GM18520 (cell line): Measurements from ENCODE around the gene VPS52.

Source experiments
- ATAC-seq: cut with Tn5 transposase; IDR thresholded peaks from one replicate; pipeline ENCODE4 v1.9.1; 2021; ENCODE audit not compliant: unreplicated experiment

The VPS52 gene

GRCh38 chr6:33271468-33272274 is at the start of gene VPS52, which contains the start of gene RPS18:
Gene VPS52 (minus strand): TSS chr6:33271876. CDS start chr6:33271675, 201 bp downstream.
Gene RPS18 (plus strand): TSS chr6:33272075. CDS start chr6:33272120, 45 bp downstream.
- ATAC-seq = peak; percentile 80

- no peak for ATAC-seq
These were observed 49.6 kb upstream of the VPS52 start for GRCh38 chr6:33321227-33321626.

- no peak for ATAC-seq
These were observed 48.9 kb upstream of the VPS52 start for GRCh38 chr6:33320315-33321181.

- no peak for ATAC-seq
These were observed 48.3 kb upstream of the VPS52 start for GRCh38 chr6:33319939-33320314.

GRCh38 chr6:33318426-33319073 is 46.9 kb upstream of the VPS52 start:
- no peak for ATAC-seq

GRCh38 chr6:33317669-33318425 is 46.2 kb upstream of the VPS52 start, which contains the start of gene ZBTB22:
Gene ZBTB22 (minus strand): TSS chr6:33317744. CDS start chr6:33316916, 828 bp downstream.
- peak; percentile 37 for ATAC-seq

GRCh38 chr6:33317419-33317668 is 45.7 kb upstream of the VPS52 start:
- ATAC-seq = no peak

GRCh38 chr6:33316603-33317418 is 45.1 kb upstream of the VPS52 start:
- ATAC-seq = no peak

GRCh38 chr6:33315793-33316602 is 44.3 kb upstream of the VPS52 start:
- no peak for ATAC-seq

- ATAC-seq = no peak
These were observed 43.5 kb upstream of the VPS52 start for GRCh38 chr6:33314943-33315792.

- ATAC-seq = no peak
These were observed 42.9 kb upstream of the VPS52 start for GRCh38 chr6:33314515-33314942.

- peak; percentile 26 for ATAC-seq
These were observed 42.2 kb upstream of the VPS52 start, which contains the start of gene TAPBP for GRCh38 chr6:33313709-33314514. Gene TAPBP (minus strand): TSS chr6:33314078. CDS start chr6:33314041, 37 bp downstream.

GRCh38 chr6:33313105-33313708 is 41.5 kb upstream of the VPS52 start:
- ATAC-seq = peak; percentile 1

GRCh38 chr6:33312361-33313104 is 40.9 kb upstream of the VPS52 start:
- no peak for ATAC-seq

- no peak for ATAC-seq
These were observed 34.7 kb upstream of the VPS52 start for GRCh38 chr6:33306356-33306755.

- no peak for ATAC-seq
These were observed 33.4 kb upstream of the VPS52 start for GRCh38 chr6:33305052-33305451.
